BE2C (cell line): Measurements from ENCODE around the gene PPP1R12A.

ENCODE experiments used
- DNase-seq: peaks from one replicate; pipeline ENCODE4 v3.0.0-alpha.2; 2020
- H3K27me3 ChIP-seq: fragments of 250-450 bp; sonication (Bioruptor Pico); 2 replicates; pipeline ENCODE4 v1.5.1; 2020; ENCODE audit warnings: mild to moderate bottlenecking
- H3K36me3 ChIP-seq: fragments of 250-450 bp; sonication (Bioruptor Pico); 2 replicates; pipeline ENCODE4 v1.5.1; 2020; ENCODE audit warnings: mild to moderate bottlenecking
- H3K4me1 ChIP-seq: fragments of 250-450 bp; sonication (Bioruptor Pico); 2 replicates; pipeline ENCODE4 v1.5.1; 2020
- H3K4me3 ChIP-seq: 2 replicates; pipeline ENCODE4 v1.5.1; 2011; ENCODE audit warnings: low read depth, low read length
- H3K9me3 ChIP-seq: fragments of 250-450 bp; sonication (Bioruptor Pico); 2 replicates; pipeline ENCODE4 v1.5.1; 2020
- CTCF ChIP-seq: IDR thresholded peaks from 2 replicates; pipeline ENCODE4 v1.5.1; 2012; ENCODE audit warnings: mild to moderate bottlenecking, low read depth, low read length

Gene PPP1R12A

GRCh38 chr12:79769189-79769859 lies 165.6 kb downstream of the PPP1R12A start:
- Histone ChIP-seq H3K4me3 (no peak overlapping the region), H3K27me3 (peaks cover 11% of the 10 kb centered on the region; the same call in 1 of the 2 replicates), H3K9me3 (no peaks in the 10 kb centered on the region), H3K36me3 (no peaks in the 10 kb centered on the region; the same call in 1 of the 2 replicates), H3K4me1 (no peaks in the 10 kb centered on the region)
- no peak for TF ChIP-seq CTCF
- DNase-seq: no peak

- no peaks in the 10 kb centered on the region for H3K9me3 ChIP-seq
- DNase-seq: no peak
- no peaks in the 10 kb centered on the region for H3K4me1 ChIP-seq
- H3K27me3 ChIP-seq: peaks cover 16% of the 10 kb centered on the region
- no peak for TF ChIP-seq CTCF
- H3K4me3 ChIP-seq: no peak overlapping the region
- H3K36me3 ChIP-seq: no peaks in the 10 kb centered on the region
These were observed 168.0 kb downstream of the PPP1R12A start for GRCh38 chr12:79766705-79767464.

GRCh38 chr12:79765157-79765556 lies 169.7 kb downstream of the PPP1R12A start:
- Histone ChIP-seq H3K9me3 (no peaks in the 10 kb centered on the region), H3K27me3 (peaks cover 16% of the 10 kb centered on the region), H3K4me3 (no peak overlapping the region), H3K4me1 (no peaks in the 10 kb centered on the region), H3K36me3 (no peaks in the 10 kb centered on the region)
- no peak for DNase-seq
- no peak for TF ChIP-seq CTCF

- no peak for DNase-seq
- H3K36me3 ChIP-seq: no peaks in the 10 kb centered on the region
- TF ChIP-seq CTCF: no peak
- H3K4me1 ChIP-seq: no peaks in the 10 kb centered on the region
- no peaks in the 10 kb centered on the region for H3K9me3 ChIP-seq
- peaks cover 16% of the 10 kb centered on the region for H3K27me3 ChIP-seq
- H3K4me3 ChIP-seq: no peak overlapping the region
These were observed 170.3 kb downstream of the PPP1R12A start for GRCh38 chr12:79764641-79765040.

- no peak for DNase-seq
- H3K4me3 ChIP-seq: no peak overlapping the region
- no peaks in the 10 kb centered on the region for H3K4me1 ChIP-seq
- no peaks in the 10 kb centered on the region for H3K36me3 ChIP-seq
- H3K27me3 ChIP-seq: peaks cover 16% of the 10 kb centered on the region
- TF ChIP-seq CTCF: no peak
- no peaks in the 10 kb centered on the region for H3K9me3 ChIP-seq
These were observed 171.0 kb downstream of the PPP1R12A start for GRCh38 chr12:79763766-79764452.
